GM23338 (cell line): Measurements from ENCODE around the gene TRPM2. TPM values are rescaled to one million over a fixed set of nuclear protein-coding genes. Genes with fewer than 3 reads are reported as not detected.

Source experiments
- ATAC-seq: fragments of 200-7000 bp; cut with Tn5 transposase; 3 replicates; pipeline ENCODE4 v1.9.1; 2020
- DNase-seq: peaks from one replicate; pipeline ENCODE4 v3.0.0-alpha.2; 2015; ENCODE audit warnings: low spot score
- H2AFZ ChIP-seq: fragments of 200-600 bp; sonication (generic); 2 replicates; pipeline ENCODE4 v1.8.0; 2016; ENCODE audit warnings: antibody characterized with exemption, mild to moderate bottlenecking, moderate library complexity
- H3F3A ChIP-seq: fragments of 200-600 bp; sonication (generic); replicated peaks from 2 replicates; pipeline ENCODE4 v1.8.0; 2017; ENCODE audit warnings: antibody characterized with exemption, mixed run types, low read depth
- H3K27ac ChIP-seq: fragments of 200-600 bp; sonication (generic); 2 replicates; pipeline ENCODE4 v1.6.1; 2016; ENCODE audit warnings: low read depth
- H3K27me3 ChIP-seq: fragments of 200-600 bp; sonication (generic); 2 replicates; pipeline ENCODE4 v1.8.0; 2016; ENCODE audit warnings: mild to moderate bottlenecking, mixed run types, moderate library complexity; ENCODE audit not compliant: insufficient read depth
- H3K36me3 ChIP-seq: fragments of 200-600 bp; sonication (generic); 2 replicates; pipeline ENCODE4 v1.8.0; 2016; ENCODE audit warnings: mild to moderate bottlenecking; ENCODE audit not compliant: insufficient read depth
- H3K4me1 ChIP-seq: fragments of 200-600 bp; sonication (generic); 2 replicates; pipeline ENCODE4 v1.8.0; 2016; ENCODE audit warnings: mild to moderate bottlenecking, moderate library complexity; ENCODE audit not compliant: insufficient read depth
- H3K4me2 ChIP-seq: fragments of 200-600 bp; sonication (generic); 2 replicates; pipeline ENCODE4 v1.7.1; 2017; ENCODE audit warnings: mixed run types
- H3K4me3 ChIP-seq: fragments of 200-600 bp; sonication (generic); 2 replicates; pipeline ENCODE4 v1.6.1; 2016; ENCODE audit warnings: mixed run types
- H3K79me2 ChIP-seq: fragments of 200-600 bp; sonication (generic); replicated peaks from 2 replicates; pipeline ENCODE4 v1.8.0; 2017; ENCODE audit warnings: mild to moderate bottlenecking; ENCODE audit not compliant: insufficient read depth
- H3K9me2 ChIP-seq: fragments of 200-600 bp; sonication (generic); 2 replicates; pipeline ENCODE4 v1.8.0; 2017; ENCODE audit not compliant: insufficient read depth
- H4K20me1 ChIP-seq: fragments of 200-600 bp; sonication (generic); replicated peaks from 2 replicates; pipeline ENCODE4 v1.8.0; 2017; ENCODE audit warnings: mild to moderate bottlenecking; ENCODE audit not compliant: insufficient read depth
- H3K27ac Mint-ChIP-seq: 2 replicates; pipeline ENCODE4 v1.8.0; 2020; ENCODE audit warnings: inconsistent platforms, mild to moderate bottlenecking, moderate library complexity, mixed read lengths
- H3K27me3 Mint-ChIP-seq: 3 replicates; pipeline ENCODE4 v1.8.0; 2022; ENCODE audit warnings: low read depth, mild to moderate bottlenecking, moderate library complexity, mixed read lengths, inconsistent platforms; ENCODE audit not compliant: insufficient read depth, poor library complexity
- H3K36me3 Mint-ChIP-seq: 3 replicates; pipeline ENCODE4 v1.8.0; 2021; ENCODE audit warnings: low read depth, mild to moderate bottlenecking, inconsistent platforms, moderate library complexity, mixed read lengths
- H3K4me1 Mint-ChIP-seq: 3 replicates; pipeline ENCODE4 v1.8.0; 2020; ENCODE audit warnings: mild to moderate bottlenecking, inconsistent platforms, mixed read lengths
- H3K4me3 Mint-ChIP-seq: 3 replicates; pipeline ENCODE4 v1.8.0; 2021; ENCODE audit warnings: moderate library complexity, mild to moderate bottlenecking, inconsistent platforms, mixed read lengths
- H3K9me3 Mint-ChIP-seq: 3 replicates; pipeline ENCODE4 v1.8.0; 2020; ENCODE audit warnings: moderate library complexity, mild to moderate bottlenecking, inconsistent platforms, mixed read lengths
- CREB1 ChIP-seq: fragments of 250-450 bp; sonication (Bioruptor Pico); IDR thresholded peaks from 2 replicates; pipeline ENCODE4 v1.5.0; 2020; ENCODE audit warnings: low read depth, mild to moderate bottlenecking, moderate library complexity
- EZH2 ChIP-seq: fragments of 200-600 bp; sonication (generic); IDR thresholded peaks from one replicate; pipeline ENCODE4 v1.8.0; 2017; ENCODE audit warnings: antibody characterized with exemption, mild to moderate bottlenecking, low read depth; ENCODE audit not compliant: unreplicated experiment
- REST ChIP-seq: IDR thresholded peaks from one replicate; pipeline ENCODE4 v1.6.1; 2018; ENCODE audit warnings: antibody characterized with exemption; ENCODE audit not compliant: unreplicated experiment
- STAT1 ChIP-seq: IDR thresholded peaks from one replicate; pipeline ENCODE4 v1.6.1; 2016; ENCODE audit warnings: antibody characterized with exemption; ENCODE audit not compliant: unreplicated experiment
- ZNF462 ChIP-seq: fragments of 250-450 bp; sonication (Bioruptor Pico); IDR thresholded peaks from 2 replicates; pipeline ENCODE4 v1.5.0; 2020; ENCODE audit warnings: mild to moderate bottlenecking, moderate library complexity
- polyA plus RNA-seq: library from polyadenylated mRNA; unstranded; fragments of >200 nt; fragmentation: Nextera tagmentation; extraction: Ambion mirVana; gene quantifications from 2 replicates; pipeline ENCODE4 v1.2.1, GENCODE V29; 2016
- total RNA-seq: library from RNA; depleted of rRNA; stranded (reverse); fragments of >200 nt; shearing (Covaris generic); gene quantifications from 2 replicates; pipeline ENCODE4 v1.2.3, GENCODE V29; 2014

The TRPM2 gene
- total and polyA plus RNA-seq, 2 experiments from 2014 or later = 0.53 to 0.83 TPM

- Histone ChIP-seq H3K27ac (no peak overlapping the region), H4K20me1 (no peaks in the 10 kb centered on the region), H3K27me3 (no peaks in the 10 kb centered on the region), H2AFZ (no peak overlapping the region), H3K4me3 (no peak overlapping the region), H3K36me3 (no peaks in the 10 kb centered on the region), H3F3A (no peaks in the 10 kb centered on the region), H3K4me1 (no peaks in the 10 kb centered on the region), H3K79me2 (no peaks in the 10 kb centered on the region), H3K4me2 (no peak overlapping the region), H3K9me2 (no peaks in the 10 kb centered on the region)
- H3K27me3 Mint-ChIP-seq = peaks cover 1% of the 10 kb centered on the region
- TF ChIP-seq CREB1 = no peak
- TF ChIP-seq STAT1 = no peak
- no peak for TF ChIP-seq ZNF462 (CRISPR knock-in tag)
- TF ChIP-seq REST = no peak
- TF ChIP-seq EZH2 = no peak
- no peak for ATAC-seq
- no peaks in the 10 kb centered on the region; the same call in 2 of the 3 replicates for H3K36me3 Mint-ChIP-seq
- no peaks in the 10 kb centered on the region for H3K9me3 Mint-ChIP-seq
- no peak overlapping the region for H3K4me3 Mint-ChIP-seq
- H3K4me1 Mint-ChIP-seq = no peaks in the 10 kb centered on the region
- DNase-seq = no peak
- H3K27ac Mint-ChIP-seq = no peak overlapping the region
These were observed 36.1 kb upstream of the TRPM2 start for GRCh38 chr21:44317241-44317782.
